SIG-M5 (cell line): ENCODE measurements around the gene KRTAP3-1.
"Not testable (repeated sequence)": the region's sequence is repeated elsewhere in the genome, so short reads cannot be mapped to it uniquely, and the experiment has no call there.

Experiments
- DNase-seq: peaks from one replicate; lab custom pipeline; 2025; lab: John Stamatoyannopoulos, UW

Gene KRTAP3-1

DNA sequence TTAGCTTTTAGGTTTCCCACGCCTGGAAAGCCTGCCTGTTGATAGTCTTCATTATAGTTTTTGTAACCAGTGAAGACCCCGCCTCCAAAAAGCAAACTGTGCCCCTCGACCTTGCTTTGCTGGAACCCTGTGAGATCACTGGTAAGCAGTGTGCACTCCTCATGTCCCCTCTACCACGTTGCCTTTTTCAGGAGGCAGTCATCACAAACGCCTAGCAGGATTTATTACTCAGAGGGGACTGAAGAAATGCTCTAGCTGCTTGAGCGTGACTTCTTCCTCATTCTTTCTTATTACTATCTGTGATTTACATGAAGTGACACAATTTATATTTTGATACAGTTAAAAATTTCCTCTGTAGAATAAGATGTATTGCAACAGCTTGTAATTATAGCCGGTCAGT, 6.5 kb upstream of the KRTAP3-1 start:
- no peak for DNase-seq

GRCh38 chr17:41013606-41014005, 4.7 kb upstream of the KRTAP3-1 start:
- no peak for DNase-seq

- DNase-seq: no peak
Measured at GRCh38 chr17:41013181-41013580, 4.3 kb upstream of the KRTAP3-1 start.

DNA sequence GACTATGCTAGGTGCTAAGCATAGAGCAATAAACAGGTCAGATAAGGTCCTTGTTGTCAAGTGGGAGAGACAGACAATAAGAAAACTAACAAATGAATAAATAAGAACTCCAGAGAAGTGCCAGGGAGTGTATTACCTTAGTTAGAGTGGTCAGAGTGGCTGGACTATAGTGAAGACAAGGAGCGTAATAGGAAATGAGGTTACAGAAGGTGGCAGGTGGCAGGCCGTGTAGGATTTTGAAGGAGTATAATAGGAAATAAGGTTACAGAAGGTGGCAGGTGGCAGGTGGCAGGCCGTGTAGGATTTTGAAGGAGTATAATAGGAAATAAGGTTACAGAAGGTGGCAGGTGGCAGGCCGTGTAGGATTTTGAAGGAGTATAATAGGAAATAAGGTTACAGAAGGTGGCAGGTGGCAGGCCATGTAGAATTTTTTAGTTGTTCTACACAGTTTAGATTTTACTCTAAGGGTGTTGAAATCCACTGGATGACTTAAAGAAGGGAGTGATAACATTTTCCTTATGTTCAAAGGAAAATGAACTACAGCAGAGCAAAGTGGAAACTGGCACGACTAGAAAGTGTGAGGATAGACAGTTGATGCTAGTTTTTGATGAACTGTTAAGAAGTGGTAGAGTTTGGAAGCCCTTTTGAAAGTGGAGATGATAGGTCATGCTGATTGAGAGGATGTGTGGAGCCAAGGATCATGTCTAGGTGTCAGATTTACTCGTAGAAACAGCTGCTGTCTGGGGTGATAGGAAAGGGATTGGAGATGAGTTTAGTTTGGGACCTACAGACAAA, 3.6 kb upstream of the KRTAP3-1 start:
- DNase-seq: no peak

DNA sequence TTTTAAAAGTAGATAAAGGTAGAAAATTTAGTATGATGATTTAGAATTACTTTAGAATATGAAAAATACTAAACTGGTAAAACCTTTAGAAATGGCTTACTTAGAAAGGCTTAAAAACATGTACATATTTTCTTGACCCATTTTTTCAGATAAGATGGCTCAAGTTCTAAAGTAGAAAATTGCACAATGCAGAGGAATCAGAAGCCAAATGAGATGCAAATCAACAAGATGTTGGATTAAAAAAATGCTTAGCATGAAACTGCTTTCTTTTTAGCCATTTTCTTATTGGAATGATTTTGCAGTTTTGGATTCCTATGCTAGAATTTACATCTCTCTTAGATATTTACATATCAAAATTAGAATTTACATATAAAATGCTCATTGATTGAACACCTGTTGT, 1.5 kb upstream of the KRTAP3-1 start:
- no peak for DNase-seq

DNA sequence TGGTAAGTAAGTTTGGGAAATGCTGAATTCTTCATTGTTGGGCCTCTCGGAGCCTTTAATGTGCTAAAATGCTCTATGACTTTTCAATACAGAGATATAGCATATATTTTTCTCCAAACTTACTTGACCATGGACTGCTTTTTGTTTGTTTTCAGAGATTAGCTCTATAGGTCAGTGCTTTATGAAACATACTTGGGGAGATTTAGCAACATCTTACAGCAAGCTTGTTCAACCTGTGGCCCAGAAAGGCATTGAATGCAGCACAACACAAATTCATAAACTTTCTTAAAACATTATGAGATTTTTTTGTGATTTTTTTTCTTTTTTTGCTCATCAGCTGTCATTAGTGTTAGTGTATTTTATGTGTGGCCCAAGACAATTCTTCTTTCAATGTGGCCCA, 1.0 kb upstream of the KRTAP3-1 start:
- no peak for DNase-seq

DNA sequence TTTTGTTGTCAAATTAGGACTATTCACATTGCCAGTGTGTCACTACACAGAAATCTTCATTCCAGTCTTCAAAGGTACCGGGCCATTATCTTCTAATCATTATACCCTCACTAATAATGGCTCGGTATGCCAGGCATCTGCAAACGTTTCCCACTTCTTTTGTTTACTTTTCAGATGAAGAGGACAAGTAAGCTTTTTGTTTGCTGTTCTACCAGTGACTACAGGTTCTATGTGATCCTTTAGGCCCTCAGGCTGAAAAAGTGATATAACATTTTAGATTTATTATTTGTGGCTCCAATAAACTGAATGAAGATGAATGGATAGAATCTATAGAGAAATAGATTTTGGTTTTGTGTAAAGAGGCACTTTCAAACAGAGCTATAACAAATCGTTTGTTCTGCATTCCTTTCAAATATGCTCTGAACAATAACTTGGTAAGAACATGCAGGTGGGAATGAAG, 403 bp upstream of the KRTAP3-1 start:
- no peak for DNase-seq

DNA sequence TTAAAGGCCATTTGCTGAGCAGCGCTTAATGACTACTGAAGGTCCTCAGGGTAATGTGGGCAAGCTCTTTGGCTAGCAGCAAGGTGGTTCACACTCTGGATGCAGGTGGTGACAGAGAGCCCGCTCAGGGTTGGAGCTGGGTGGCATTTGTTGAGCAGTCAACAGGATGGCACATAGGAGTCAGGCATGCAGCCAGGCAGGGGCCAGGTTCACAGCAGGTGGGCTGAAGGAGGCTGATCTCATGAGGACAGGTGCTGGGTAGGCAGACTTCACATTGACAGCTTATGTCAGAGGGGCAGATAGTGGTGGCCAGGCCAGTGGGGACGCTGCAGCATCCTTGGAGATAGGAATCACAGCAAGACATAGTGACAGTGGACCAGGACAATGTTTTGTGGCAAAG, 4.5 kb downstream of the KRTAP3-1 start:
- no peak for DNase-seq

- no peak for DNase-seq
Measured at GRCh38 chr17:41003926-41004325, 5.0 kb downstream of the KRTAP3-1 start.

GRCh38 chr17:41002814-41003213, 6.1 kb downstream of the KRTAP3-1 start:
- DNase-seq: no peak

GRCh38 chr17:41001795-41002194, 7.1 kb downstream of the KRTAP3-1 start:
- no peak for DNase-seq

- DNase-seq: not testable (repeated sequence)
Measured at GRCh38 chr17:40999563-40999962, 9.4 kb downstream of the KRTAP3-1 start, which contains the start of gene KRTAP3-2. KRTAP3-2 (minus strand) TSS chr17:40999906; CDS start chr17:40999853, 53 bp downstream.

- no peak for DNase-seq
Measured at GRCh38 chr17:40997361-40997760, 11.6 kb downstream of the KRTAP3-1 start.

- DNase-seq: no peak
Measured at GRCh38 chr17:40996829-40997228, 12.1 kb downstream of the KRTAP3-1 start.

- no peak for DNase-seq
Measured at GRCh38 chr17:40995116-40995515, 13.8 kb downstream of the KRTAP3-1 start.

- no peak for DNase-seq
Measured at GRCh38 chr17:40993839-40994238, 15.1 kb downstream of the KRTAP3-1 start, which contains the start of gene KRTAP3-3. KRTAP3-3 (minus strand) TSS chr17:40994164; CDS start chr17:40994097, 67 bp downstream.

DNA sequence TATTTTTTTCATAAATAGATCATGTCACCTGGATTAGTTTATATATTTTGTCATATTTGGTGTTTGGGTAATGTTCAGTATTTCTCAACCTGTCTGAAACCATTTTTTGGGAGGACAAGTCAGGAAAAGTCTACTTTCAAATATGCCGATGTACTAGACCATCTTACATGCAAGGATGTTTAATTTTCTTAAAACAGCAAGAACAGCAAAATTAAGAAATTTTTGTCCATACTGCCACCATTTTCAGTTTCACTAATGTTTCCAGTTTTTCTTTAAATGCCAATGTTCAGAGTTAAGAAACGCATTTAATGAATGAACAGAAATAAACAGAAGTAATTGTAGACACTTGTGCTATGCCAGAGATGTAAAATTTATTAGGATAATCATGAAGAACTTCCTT, 15.8 kb downstream of the KRTAP3-1 start:
- DNase-seq: no peak

DNA sequence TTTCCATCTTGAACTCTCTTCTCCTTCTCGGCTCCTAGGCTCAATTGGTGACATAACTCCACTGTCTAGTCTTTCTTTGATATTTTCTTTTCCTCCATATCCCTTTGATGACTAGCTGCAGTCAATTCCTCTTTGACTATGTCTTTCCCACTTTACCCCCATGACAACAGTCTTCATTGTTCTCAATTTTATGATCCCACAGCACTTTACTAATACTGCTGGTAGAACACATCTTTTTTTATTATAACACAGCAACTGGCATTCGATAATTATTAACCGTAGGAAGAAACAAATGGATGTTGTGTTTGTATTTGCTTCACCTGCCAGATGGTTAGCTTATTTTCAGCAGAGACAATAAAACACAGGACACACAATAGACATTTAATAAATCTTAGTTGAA, 16.3 kb downstream of the KRTAP3-1 start:
- DNase-seq: no peak

DNA sequence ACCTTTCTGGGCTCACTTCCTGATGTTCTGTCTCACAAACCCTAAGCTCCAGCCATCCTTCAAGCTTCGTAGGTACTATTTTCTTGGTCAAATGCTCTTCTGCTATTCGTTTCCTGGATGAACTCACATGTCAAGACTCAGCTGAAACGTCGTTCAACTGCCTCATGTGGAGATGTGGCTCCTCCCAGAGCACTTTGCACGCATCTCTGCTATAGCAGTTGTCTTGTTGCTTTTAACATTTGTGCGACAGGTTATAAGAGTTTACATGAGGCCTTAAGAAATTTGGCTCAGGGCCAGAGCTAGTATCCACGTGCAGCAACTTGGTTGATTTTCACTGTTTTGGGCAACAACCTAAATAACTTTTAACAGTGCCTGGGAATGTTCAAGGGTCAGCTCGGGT, 22.0 kb downstream of the KRTAP3-1 start:
- no peak for DNase-seq

DNA sequence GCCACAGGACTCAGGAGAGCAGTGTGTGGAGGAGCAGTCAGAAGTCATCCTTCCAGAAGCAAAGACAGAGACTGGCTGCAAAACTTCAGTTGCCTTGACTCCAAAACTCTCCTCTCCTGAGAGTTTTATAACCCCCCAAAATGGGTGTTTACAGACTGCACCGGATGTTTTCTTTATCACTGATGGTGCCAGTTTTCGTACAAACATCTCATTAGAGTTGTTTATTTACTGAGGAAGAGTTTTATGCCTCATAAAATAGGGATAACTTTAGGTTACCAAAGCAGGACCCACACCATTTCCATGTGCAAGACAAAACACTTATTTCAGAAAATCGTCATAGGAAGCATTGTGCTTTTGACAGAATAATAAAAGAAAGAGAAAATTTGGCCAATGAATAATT, 24.7 kb downstream of the KRTAP3-1 start, which contains the start of gene KRT40:
KRT40 (minus strand) TSS at position 101 of the 400 bp plus-strand sequence; CDS start at position 48, 53 bp downstream.
- no peak for DNase-seq

- DNase-seq: no peak
Measured at GRCh38 chr17:40981115-40981514, 27.8 kb downstream of the KRTAP3-1 start.

DNA sequence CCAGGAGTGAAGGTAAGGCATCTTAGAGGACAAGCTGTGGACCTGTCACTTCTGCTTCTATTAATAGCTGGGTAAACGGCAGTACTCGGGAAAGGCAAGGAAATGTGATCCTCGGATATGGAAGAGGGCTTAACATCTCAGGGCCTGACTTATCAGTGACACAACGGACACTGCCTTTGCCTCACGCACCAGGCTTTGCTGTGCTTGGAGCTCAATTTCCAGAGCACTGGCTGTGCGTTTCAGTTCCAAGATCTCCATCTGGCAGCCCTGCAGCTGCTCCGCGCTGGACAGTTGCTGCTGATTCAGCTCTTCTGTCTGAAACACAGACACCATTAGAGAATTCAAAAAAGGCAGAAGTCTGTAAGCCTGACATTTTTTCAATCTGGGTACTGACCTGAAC, 28.3 kb downstream of the KRTAP3-1 start:
- DNase-seq: no peak

DNA sequence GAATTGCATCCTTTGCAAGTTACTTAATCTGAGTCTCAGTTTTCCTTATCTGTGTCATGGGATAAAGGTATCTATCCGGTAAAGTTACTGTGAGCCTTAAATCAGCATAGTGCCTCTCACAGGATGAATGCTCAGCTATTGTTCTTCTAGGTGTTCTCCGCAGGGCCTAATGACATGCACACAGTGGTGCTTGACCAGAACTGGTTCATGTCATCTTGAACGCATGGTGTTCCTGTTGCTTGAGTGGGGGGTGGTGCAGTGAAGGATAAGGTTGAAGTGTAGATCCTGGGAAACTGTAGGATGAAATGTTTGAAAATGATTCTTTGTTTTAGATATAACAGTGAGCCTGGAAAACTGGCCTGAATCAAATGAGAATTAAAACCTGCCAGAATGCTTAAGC, 28.8 kb downstream of the KRTAP3-1 start:
- DNase-seq: no peak
